ENCODE measurements around the gene TMEM263. TPM values are rescaled to one million over a fixed set of nuclear protein-coding genes. Genes with fewer than 3 reads are reported as not detected.
"Not testable (repeated sequence)": the region's sequence is repeated elsewhere in the genome, so short reads cannot be mapped to it uniquely, and the experiment has no call there.

TMEM263 gene
- total RNA-seq, 2 donors from 2014 or later = 46.4 to 59.7 TPM

DNA sequence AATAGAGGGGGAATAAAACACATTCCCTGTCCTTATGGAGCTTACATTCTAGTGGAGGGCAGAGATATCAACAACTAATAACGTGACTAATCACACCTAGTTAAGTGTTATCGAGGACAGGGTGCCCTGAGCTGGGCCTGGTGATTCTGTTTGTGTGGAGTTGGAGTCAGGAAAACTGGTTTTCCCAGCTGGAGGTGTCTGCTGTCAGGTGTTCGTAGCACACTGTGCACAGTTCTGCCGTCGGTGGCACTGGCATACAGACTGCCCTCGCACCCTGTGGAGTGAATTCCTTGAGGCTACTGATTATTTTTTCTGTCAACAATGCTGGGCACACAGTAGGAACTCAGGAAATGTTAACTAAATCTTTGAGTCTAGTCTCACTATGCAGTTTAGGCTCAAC lies 32.1 kb downstream of the TMEM263 start:
- Histone ChIP-seq H3K27ac (peak overlapping the region; percentile 89 to 95), H3K36me3 (peaks cover 5% of the 10 kb centered on the region), H3K9me3 (no peaks in the 10 kb centered on the region), H3K4me1 (peaks cover 0 to 19% of the 10 kb centered on the region in 2 donors), H3K27me3 (no peaks in the 10 kb centered on the region), H3K4me3 (peak overlapping the region in 1 of 2 donors; percentile 66)
- TF ChIP-seq, protein P1, sequence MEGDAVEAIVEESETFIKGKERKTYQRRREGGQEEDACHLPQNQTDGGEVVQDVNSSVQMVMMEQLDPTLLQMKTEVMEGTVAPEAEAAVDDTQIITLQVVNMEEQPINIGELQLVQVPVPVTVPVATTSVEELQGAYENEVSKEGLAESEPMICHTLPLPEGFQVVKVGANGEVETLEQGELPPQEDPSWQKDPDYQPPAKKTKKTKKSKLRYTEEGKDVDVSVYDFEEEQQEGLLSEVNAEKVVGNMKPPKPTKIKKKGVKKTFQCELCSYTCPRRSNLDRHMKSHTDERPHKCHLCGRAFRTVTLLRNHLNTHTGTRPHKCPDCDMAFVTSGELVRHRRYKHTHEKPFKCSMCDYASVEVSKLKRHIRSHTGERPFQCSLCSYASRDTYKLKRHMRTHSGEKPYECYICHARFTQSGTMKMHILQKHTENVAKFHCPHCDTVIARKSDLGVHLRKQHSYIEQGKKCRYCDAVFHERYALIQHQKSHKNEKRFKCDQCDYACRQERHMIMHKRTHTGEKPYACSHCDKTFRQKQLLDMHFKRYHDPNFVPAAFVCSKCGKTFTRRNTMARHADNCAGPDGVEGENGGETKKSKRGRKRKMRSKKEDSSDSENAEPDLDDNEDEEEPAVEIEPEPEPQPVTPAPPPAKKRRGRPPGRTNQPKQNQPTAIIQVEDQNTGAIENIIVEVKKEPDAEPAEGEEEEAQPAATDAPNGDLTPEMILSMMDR (IDR thresholded peaks at IDR 0.05) = no peak
- DNase-seq (ENCODE audit: low spot score) = no peak

DNA sequence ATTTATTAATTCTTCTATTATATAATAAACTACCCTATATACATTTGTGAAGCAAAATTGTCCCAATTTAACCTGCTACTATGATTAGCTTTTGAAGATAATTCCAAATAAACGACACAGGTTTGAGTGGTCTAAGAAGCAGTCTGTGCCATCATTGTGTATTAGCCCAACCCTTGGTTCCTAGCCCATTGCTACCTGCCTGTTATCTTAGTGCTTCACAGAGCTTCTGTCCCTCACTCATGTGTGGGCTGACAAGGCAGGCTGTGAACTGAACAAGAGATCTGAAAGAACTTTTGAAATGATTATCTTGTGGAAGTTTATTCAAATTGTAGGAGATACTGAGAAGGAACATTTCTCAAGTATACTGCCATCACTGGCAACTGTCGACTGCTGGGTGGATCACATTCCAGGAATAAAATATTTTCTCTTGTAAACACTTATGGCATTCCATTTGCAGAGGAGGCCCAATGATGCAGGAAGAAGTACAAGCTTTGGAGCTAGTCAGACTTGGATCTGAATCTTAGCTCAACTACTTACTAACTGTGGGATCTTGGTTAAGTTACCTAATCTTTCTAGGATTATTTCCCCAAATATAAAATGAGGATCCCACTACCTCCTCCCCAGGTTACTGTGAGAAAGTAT lies 39.0 kb downstream of the TMEM263 start:
- Histone ChIP-seq H3K9me3 (no peaks in the 10 kb centered on the region), H3K4me3 (no peak overlapping the region), H3K27ac (no peak overlapping the region), H3K36me3 (peaks cover 22% of the 10 kb centered on the region), H3K27me3 (no peaks in the 10 kb centered on the region), H3K4me1 (no peaks in the 10 kb centered on the region)
- no peak for DNase-seq (ENCODE audit: low spot score)
- TF ChIP-seq, protein P1 (IDR thresholded peaks at IDR 0.05) = no peak

DNA sequence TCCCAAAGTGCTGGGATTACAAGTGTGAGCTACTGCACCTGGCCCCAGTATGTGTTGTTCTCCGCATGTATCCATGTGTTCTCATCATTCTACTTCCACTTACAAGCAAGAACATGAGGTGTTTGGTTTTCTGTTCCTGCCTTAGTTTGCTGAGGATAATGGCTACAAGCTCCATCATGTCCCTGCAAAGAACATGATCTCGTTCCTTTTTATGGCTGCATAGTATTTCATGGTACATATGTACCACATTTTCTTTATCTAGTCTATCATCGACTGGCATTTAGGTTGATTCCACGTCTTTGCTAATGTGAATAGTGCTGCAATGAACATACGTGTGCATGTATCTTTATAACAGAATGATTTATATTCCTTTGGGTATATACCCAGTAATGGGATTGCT lies 40.4 kb downstream of the TMEM263 start:
- not testable (repeated sequence) for H3K4me3 ChIP-seq; H3K27ac ChIP-seq; H3K27me3 ChIP-seq; H3K4me1 ChIP-seq; DNase-seq (ENCODE audit: low spot score); H3K9me3 ChIP-seq
- H3K36me3 ChIP-seq = peaks cover 30% of the 10 kb centered on the region

DNA sequence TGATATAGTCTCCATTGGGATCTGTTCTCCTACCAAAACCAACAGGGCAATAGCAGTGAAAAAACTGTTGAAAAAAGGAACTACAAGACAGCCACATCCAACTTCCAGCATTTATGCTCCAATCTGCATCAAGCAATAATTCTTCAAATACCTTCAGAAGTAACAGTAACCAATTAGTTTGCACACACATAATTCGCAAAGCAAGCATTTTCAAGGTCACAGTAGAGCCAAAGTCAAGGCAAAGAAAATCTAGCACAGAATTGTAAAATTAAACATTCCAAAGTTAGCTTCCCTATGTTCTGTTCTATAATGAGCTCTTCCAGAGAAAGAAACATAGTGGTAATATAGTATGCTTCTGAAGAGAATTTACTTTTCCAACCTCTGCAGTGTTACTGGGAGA lies 42.2 kb downstream of the TMEM263 start:
- Histone ChIP-seq H3K36me3 (peaks cover 30% of the 10 kb centered on the region), H3K27me3 (no peaks in the 10 kb centered on the region), H3K9me3 (no peaks in the 10 kb centered on the region), H3K4me1 (no peaks in the 10 kb centered on the region), H3K4me3 (no peak overlapping the region), H3K27ac (no peak overlapping the region)
- TF ChIP-seq, protein P1 (IDR thresholded peaks at IDR 0.05) = no peak
- no peak for DNase-seq (ENCODE audit: low spot score)

DNA sequence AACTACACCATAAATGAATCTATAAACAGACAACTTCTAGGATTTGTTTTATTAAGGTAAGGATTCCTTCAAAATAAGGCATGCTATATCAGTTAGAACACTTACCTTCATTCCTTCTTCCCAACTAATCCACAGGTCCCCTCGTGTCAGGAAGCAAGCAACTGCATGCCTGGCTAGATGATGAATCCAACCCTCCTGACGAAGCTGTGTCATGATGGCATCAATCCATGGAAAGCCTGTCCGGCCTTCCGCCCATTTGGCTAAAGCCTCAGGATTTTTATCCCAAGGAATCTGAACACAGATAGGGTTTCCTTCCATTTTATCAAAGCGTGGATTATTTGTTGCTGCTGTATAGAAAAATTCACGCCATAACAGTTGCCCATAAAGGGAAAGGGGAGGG lies 43.7 kb downstream of the TMEM263 start:
- DNase-seq (ENCODE audit: low spot score) = no peak
- Histone ChIP-seq H3K9me3 (no peaks in the 10 kb centered on the region), H3K27me3 (no peaks in the 10 kb centered on the region), H3K4me3 (no peak overlapping the region), H3K27ac (no peak overlapping the region), H3K4me1 (no peaks in the 10 kb centered on the region), H3K36me3 (peaks cover 30% of the 10 kb centered on the region)
- TF ChIP-seq, protein P1 (IDR thresholded peaks at IDR 0.05) = no peak

DNA sequence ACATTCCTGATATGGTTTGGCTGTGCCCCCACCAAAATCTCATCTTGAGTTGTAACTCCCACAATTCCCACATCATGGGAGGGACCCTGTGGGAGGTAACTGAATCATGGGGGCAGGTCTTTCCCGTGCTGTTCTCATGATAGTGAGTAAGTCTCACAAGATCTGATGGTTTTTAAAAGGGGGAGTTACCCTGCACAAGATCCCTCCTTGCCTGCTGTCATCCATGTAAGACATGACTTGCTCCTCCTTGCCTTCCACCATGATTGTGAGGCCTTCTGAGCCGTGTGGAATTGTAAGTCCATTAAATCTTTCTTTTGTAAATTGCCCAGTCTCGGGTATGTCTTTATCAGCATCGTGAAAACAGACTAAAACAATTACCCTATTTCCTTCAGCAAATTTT lies 47.0 kb downstream of the TMEM263 start:
- not testable (repeated sequence) for H3K9me3 ChIP-seq; DNase-seq (ENCODE audit: low spot score); H3K4me3 ChIP-seq; H3K4me1 ChIP-seq; H3K27ac ChIP-seq; H3K27me3 ChIP-seq
- peaks cover 12% of the 10 kb centered on the region for H3K36me3 ChIP-seq

DNA sequence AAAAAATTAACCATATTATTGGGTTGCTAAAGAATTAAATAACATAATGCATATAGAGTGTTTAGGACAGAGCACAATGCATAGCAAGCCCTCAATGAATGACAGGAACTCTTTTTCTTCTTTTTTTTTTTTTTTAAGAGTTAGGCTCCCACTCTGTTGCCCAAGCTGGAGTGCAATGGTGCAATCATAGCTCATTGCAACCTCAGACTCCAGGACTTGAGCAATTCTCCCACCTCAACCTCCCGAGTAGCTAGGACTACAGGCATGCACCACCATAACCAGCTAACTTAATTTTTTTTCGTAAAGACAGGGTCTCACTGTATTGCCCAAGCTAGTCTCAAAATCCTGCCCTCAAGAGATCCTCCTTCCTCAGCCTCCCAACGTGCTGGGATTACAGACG lies 51.7 kb downstream of the TMEM263 start:
- Histone ChIP-seq H3K36me3 (no peaks in the 10 kb centered on the region), H3K27ac (no peak overlapping the region), H3K4me3 (no peak overlapping the region), H3K9me3 (no peaks in the 10 kb centered on the region), H3K4me1 (no peaks in the 10 kb centered on the region), H3K27me3 (no peaks in the 10 kb centered on the region)
- DNase-seq (ENCODE audit: low spot score) = no peak
- TF ChIP-seq, protein P1 (IDR thresholded peaks at IDR 0.05) = no peak
